AG04450 (cell line): ENCODE data around the gene IFIT2. TPM values are rescaled to one million over a fixed set of nuclear protein-coding genes. Genes with fewer than 3 reads are reported as not detected.

Source experiments
- CTCF ChIA-PET: fragments of 300-600, 350-600 bp; formaldehyde crosslinking; extraction: SDS; loops from one replicate; lab custom pipeline; 2022; ENCODE audit warnings: antibody characterized with exemption, inconsistent platforms; lab: Charles Lee
- POLR2A ChIA-PET: fragments of 350-600 bp; formaldehyde crosslinking; extraction: SDS; loops from one replicate; lab custom pipeline; 2021; ENCODE audit warnings: antibody characterized with exemption, inconsistent platforms; lab: Yijun Ruan, JAX
- DNase-seq: peaks from one replicate; pipeline ENCODE4 v3.0.0-alpha.2; 2011; ENCODE audit warnings: low read depth, low spot score
- H3K27ac ChIP-seq: one replicate; pipeline ENCODE4 v1.5.1; 2012; ENCODE audit warnings: low read depth, low read length, control low read depth
- H3K27me3 ChIP-seq: one replicate; pipeline ENCODE4 v1.6.0; 2012; ENCODE audit warnings: low read length; ENCODE audit not compliant: control insufficient read depth, insufficient read depth
- H3K4me3 ChIP-seq: 2 replicates; pipeline ENCODE4 v1.5.1; 2011; ENCODE audit warnings: mild to moderate bottlenecking, low read depth, low read length, control low read depth
- H3K9me3 ChIP-seq: 2 replicates; pipeline ENCODE4 v1.5.1; 2012; ENCODE audit warnings: low read length; ENCODE audit not compliant: control insufficient read depth, insufficient read depth
- CTCF ChIP-seq: IDR thresholded peaks from 2 replicates; pipeline ENCODE4 v1.5.1; 2011; ENCODE audit warnings: low read depth, low read length, control low read depth, inconsistent platforms
- polyA plus RNA-seq: library from polyadenylated mRNA; depleted of rRNA; stranded (reverse); fragments of >200 nt; gene quantifications from 2 replicates; pipeline ENCODE4 v1.2.3, GENCODE V29; 2011

Gene IFIT2
- polyA plus RNA-seq, 1 experiment = 3.8 TPM

GRCh38 chr10:89304925-89305324 is 3.1 kb downstream of the IFIT2 start:
- H3K27ac ChIP-seq = no peak overlapping the region
- CTCF ChIA-PET = interaction anchor here (1.1 kb wide), 2 partner anchors 65 to 87 kb away, joined by 3 to 4 read pairs; no protein-coding TSS in a partner anchor
- no peak overlapping the region for H3K4me3 ChIP-seq
- POLR2A ChIA-PET = no interaction called here
- no peak for DNase-seq
- no peaks in the 10 kb centered on the region for H3K27me3 ChIP-seq
- no peaks in the 10 kb centered on the region for H3K9me3 ChIP-seq
- TF ChIP-seq CTCF = no peak

- Histone ChIP-seq H3K27ac (no peak overlapping the region), H3K9me3 (no peaks in the 10 kb centered on the region), H3K27me3 (no peaks in the 10 kb centered on the region), H3K4me3 (no peak overlapping the region)
- DNase-seq = no peak
- no peak for TF ChIP-seq CTCF
- ChIA-PET CTCF (interaction anchor here (1.1 kb wide), 2 partner anchors 64 to 88 kb away, joined by 3 to 4 read pairs; no protein-coding TSS in a partner anchor), POLR2A (no interaction called here)
Observed at GRCh38 chr10:89305766-89306433, 4.1 kb downstream of the IFIT2 start.

GRCh38 chr10:89306434-89307268 is 4.8 kb downstream of the IFIT2 start:
- CTCF ChIA-PET = interaction anchor here (0.5 kb wide), 1 partner anchor 298 kb away, joined by 3 read pairs; no protein-coding TSS in a partner anchor
- no peak for TF ChIP-seq CTCF
- no peak overlapping the region for H3K27ac ChIP-seq
- H3K27me3 ChIP-seq = no peaks in the 10 kb centered on the region
- DNase-seq = no peak
- H3K9me3 ChIP-seq = no peaks in the 10 kb centered on the region
- POLR2A ChIA-PET = no interaction called here
- H3K4me3 ChIP-seq = no peak overlapping the region

- Histone ChIP-seq H3K4me3 (no peak overlapping the region), H3K9me3 (no peaks in the 10 kb centered on the region), H3K27ac (no peak overlapping the region), H3K27me3 (no peaks in the 10 kb centered on the region)
- DNase-seq = no peak
- TF ChIP-seq CTCF = no peak
- POLR2A ChIA-PET = no interaction called here
- CTCF ChIA-PET = interaction anchor here (0.5 kb wide), 1 partner anchor 298 kb away, joined by 3 read pairs; no protein-coding TSS in a partner anchor
Observed at GRCh38 chr10:89307269-89307577, 5.4 kb downstream of the IFIT2 start.

- no peaks in the 10 kb centered on the region for H3K27me3 ChIP-seq
- CTCF ChIA-PET = interaction anchor here (1.1 kb wide), 1 partner anchor 61 kb away, joined by 3 read pairs; no protein-coding TSS in a partner anchor
- POLR2A ChIA-PET = no interaction called here
- no peaks in the 10 kb centered on the region for H3K9me3 ChIP-seq
- H3K27ac ChIP-seq = no peak overlapping the region
- no peak overlapping the region for H3K4me3 ChIP-seq
- no peak for TF ChIP-seq CTCF
- DNase-seq = no peak
Observed at GRCh38 chr10:89308266-89308665, 6.4 kb downstream of the IFIT2 start.
